ENCODE data around the gene TTPAL. TPM values are rescaled to one million over a fixed set of nuclear protein-coding genes. Genes with fewer than 3 reads are reported as not detected.
A peak's percentile ranks its signal among the peaks of the same experiment; 100 is the strongest.

TTPAL gene
- total and polyA plus RNA-seq, 10 donors = 3.5 to 16.3 (median 11.8) TPM

DNA sequence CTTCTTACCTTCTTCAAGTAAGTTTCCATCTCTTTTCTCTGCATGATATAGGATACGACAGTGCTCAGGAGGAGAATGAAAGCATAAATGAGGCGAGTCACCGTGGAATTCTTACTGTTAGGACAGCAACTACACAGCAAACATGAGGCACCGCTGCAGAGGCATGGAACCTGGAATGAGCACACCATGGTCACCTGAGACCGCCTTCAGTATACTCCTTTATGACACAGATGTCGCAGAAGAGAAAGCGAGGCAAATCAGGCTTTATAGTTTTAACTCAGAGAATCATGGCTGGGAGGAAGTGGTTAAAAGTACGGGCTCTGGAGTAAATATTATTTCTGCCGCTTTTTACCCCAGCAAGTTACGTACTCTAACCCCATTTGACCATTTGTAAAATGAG is 38.2 kb downstream of the TTPAL start:
- peaks cover 0 to 83% (median 46%) of the 10 kb centered on the region in 6 donors for H3K36me3 ChIP-seq
- intact Hi-C loops (cut with DNase I; ENCODE audit: low total_unique reads) = no loop called here
- no peaks in the 10 kb centered on the region for H3K9me3 ChIP-seq
- peaks cover 8 to 66% (median 40%) of the 10 kb centered on the region in 6 donors for H3K4me1 ChIP-seq
- TF ChIP-seq POLR2A (IDR thresholded peaks at IDR 0.05) = no peak
- TF ChIP-seq POLR2AphosphoS5 (IDR thresholded peaks at IDR 0.05) = no peak
- TF ChIP-seq, protein P1, sequence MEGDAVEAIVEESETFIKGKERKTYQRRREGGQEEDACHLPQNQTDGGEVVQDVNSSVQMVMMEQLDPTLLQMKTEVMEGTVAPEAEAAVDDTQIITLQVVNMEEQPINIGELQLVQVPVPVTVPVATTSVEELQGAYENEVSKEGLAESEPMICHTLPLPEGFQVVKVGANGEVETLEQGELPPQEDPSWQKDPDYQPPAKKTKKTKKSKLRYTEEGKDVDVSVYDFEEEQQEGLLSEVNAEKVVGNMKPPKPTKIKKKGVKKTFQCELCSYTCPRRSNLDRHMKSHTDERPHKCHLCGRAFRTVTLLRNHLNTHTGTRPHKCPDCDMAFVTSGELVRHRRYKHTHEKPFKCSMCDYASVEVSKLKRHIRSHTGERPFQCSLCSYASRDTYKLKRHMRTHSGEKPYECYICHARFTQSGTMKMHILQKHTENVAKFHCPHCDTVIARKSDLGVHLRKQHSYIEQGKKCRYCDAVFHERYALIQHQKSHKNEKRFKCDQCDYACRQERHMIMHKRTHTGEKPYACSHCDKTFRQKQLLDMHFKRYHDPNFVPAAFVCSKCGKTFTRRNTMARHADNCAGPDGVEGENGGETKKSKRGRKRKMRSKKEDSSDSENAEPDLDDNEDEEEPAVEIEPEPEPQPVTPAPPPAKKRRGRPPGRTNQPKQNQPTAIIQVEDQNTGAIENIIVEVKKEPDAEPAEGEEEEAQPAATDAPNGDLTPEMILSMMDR (IDR thresholded peaks at IDR 0.05 in 8 of 11, conservative IDR thresholded peaks at IDR 0.05 in 3 of 11) = no peak
- WGBS, 5 donors = 84 to 88% (median 86%) methylated on average over 10 of the region's 10 CpGs
- no peak overlapping the region for H3K27ac ChIP-seq
- DNase-seq = no peak
- H3K27me3 ChIP-seq (replicated peaks in 1 of 7) = no peaks in the 10 kb centered on the region
- no peak overlapping the region for H3K4me3 ChIP-seq

DNA sequence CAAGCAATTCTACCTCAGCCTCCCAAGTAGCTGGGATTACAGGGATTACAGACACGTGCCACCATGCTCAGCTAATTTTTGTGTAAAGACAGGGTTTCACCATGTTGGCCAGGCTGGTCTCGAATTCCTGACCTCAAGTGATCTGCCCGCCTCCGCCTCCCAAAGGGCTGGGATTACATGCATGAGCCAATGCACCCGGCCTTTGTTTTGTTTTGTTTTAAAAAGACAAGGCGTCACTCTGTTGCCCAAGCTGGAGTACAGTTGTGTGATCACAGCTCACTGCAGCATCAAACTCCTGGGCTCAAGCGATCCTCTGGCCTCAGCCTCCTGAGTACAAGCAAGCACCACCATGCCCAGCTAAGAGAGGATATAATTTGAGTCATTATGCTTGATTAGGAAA is 40.8 kb downstream of the TTPAL start:
- intact Hi-C loops (cut with DNase I; ENCODE audit: low total_unique reads) = no loop called here
- Histone ChIP-seq H3K4me3 (no peak overlapping the region), H3K9me3 (no peaks in the 10 kb centered on the region), H3K4me1 (peaks cover 27 to 91% (median 65%) of the 10 kb centered on the region in 6 donors), H3K27me3 (replicated peaks in 1 of 7) (no peaks in the 10 kb centered on the region), H3K36me3 (peaks cover 0 to 69% (median 20%) of the 10 kb centered on the region in 6 donors), H3K27ac (no peak overlapping the region)
- no peak for DNase-seq
- TF ChIP-seq, protein P1 (IDR thresholded peaks at IDR 0.05 in 8 of 11, conservative IDR thresholded peaks at IDR 0.05 in 3 of 11) = no peak
- TF ChIP-seq POLR2A (IDR thresholded peaks at IDR 0.05) = no peak
- TF ChIP-seq POLR2AphosphoS5 (IDR thresholded peaks at IDR 0.05) = no peak
- WGBS, 5 donors = 82 to 86% (median 86%) methylated on average over 7 of the region's 7 CpGs

DNA sequence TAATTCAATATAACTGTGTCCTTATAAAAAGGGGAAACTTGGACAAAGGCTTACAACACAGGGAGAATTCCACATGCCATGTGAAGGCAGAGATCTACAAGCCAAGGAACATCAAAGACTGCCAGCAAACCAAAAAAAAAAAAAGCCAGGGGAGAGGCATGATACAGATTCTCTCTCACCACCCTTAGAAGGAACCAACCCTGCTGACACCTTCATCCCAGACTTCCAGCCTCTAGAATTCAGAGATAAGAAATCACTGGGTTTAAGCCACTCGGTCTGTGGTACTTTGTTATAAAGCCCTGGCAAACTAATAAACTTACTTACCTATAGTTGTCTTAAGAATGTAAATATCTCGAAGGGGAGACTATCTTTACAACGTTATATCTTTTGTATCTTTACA is 41.8 kb downstream of the TTPAL start:
- TF ChIP-seq POLR2AphosphoS5 (IDR thresholded peaks at IDR 0.05) (no peak), POLR2A (IDR thresholded peaks at IDR 0.05) (no peak)
- TF ChIP-seq, protein P1 (IDR thresholded peaks at IDR 0.05 in 8 of 11, conservative IDR thresholded peaks at IDR 0.05 in 3 of 11) = no peak
- Histone ChIP-seq H3K4me1 (peaks cover 27 to 95% (median 69%) of the 10 kb centered on the region in 6 donors), H3K36me3 (peaks cover 0 to 59% (median 10%) of the 10 kb centered on the region in 6 donors), H3K9me3 (no peaks in the 10 kb centered on the region), H3K4me3 (no peak overlapping the region), H3K27ac (no peak overlapping the region), H3K27me3 (replicated peaks in 1 of 7) (no peaks in the 10 kb centered on the region)
- intact Hi-C loops (cut with DNase I; ENCODE audit: low total_unique reads) = no loop called here
- WGBS, 5 donors = 86 to 94% (median 87%) methylated on average over 3 of the region's 3 CpGs
- no peak for DNase-seq

DNA sequence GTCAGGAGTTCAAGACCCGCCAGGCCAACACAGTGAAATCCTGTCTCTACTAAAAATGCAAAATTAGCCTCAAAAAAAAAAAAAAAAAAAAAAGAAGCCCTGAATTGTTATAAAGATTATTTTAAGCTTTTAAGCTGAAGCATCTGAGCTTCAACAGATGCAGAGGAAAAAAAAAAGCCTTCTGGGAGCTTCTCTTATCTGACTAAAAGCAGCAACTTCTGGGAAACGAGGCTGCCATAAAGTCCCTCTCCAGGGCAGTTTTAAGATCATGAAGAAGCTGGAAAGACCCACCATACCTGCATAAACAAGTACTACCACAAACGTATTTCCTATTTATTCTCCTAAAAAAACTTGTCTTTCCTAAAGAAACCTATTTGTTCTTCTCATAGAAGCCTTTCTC is 42.6 kb downstream of the TTPAL start:
- Histone ChIP-seq H3K36me3 (peaks cover 0 to 51% (median 3%) of the 10 kb centered on the region in 6 donors), H3K4me3 (no peak overlapping the region), H3K9me3 (no peaks in the 10 kb centered on the region), H3K27me3 (replicated peaks in 1 of 7) (no peaks in the 10 kb centered on the region), H3K27ac (peak overlapping the region in 1 of 8 donors; percentile 5), H3K4me1 (peaks cover 27 to 91% (median 72%) of the 10 kb centered on the region in 6 donors)
- TF ChIP-seq, protein P1 (IDR thresholded peaks at IDR 0.05 in 8 of 11, conservative IDR thresholded peaks at IDR 0.05 in 3 of 11) = no peak
- TF ChIP-seq POLR2A (IDR thresholded peaks at IDR 0.05) = no peak
- no peak for TF ChIP-seq POLR2AphosphoS5 (IDR thresholded peaks at IDR 0.05)
- intact Hi-C loops (cut with DNase I; ENCODE audit: low total_unique reads) = no loop called here
- no peak for DNase-seq
- WGBS, 5 donors = 65 to 77% (median 72%) methylated on average over 3 of the region's 3 CpGs

All from spleen (tissue), 11 donors.